ENCODE results near the gene MEIG1. TPM values are rescaled to one million over a fixed set of nuclear protein-coding genes. Genes with fewer than 3 reads are reported as not detected.

Gene MEIG1
- total RNA-seq, 1 experiment from 2014 or later, result 0.54 TPM

GRCh38 chr10:14918964-14919363, 40.2 kb upstream of the MEIG1 start:
- POLR2A ChIA-PET, result no interaction called here
- no TSS peak for BruUV-seq (replicated peaks)
- in situ Hi-C loops (cut with HindIII; ENCODE audit: low pct_unique_long_range_greater_than_20kb, low sequenced_read_pairs) (no loop called here), intact Hi-C loops (cut with micrococcal nuclease; ENCODE audit: unreplicated experiment) (no loop called here)
- no peak overlapping the region for H3K4me3 ChIP-seq (ENCODE audit: low read depth in 2 of 2, low read length in 2 of 2)
- H3K27me3 ChIP-seq (ENCODE audit: control insufficient read depth, insufficient read depth, low read length), result no peaks in the 10 kb centered on the region
- no peak overlapping the region for H3K27ac ChIP-seq (ENCODE audit: low read length)
- H3K4me1 ChIP-seq (ENCODE audit: control insufficient read depth, insufficient read depth, low read length), result no peaks in the 10 kb centered on the region
- H3K36me3 ChIP-seq (ENCODE audit: control insufficient read depth, insufficient read depth, low read length), result no peaks in the 10 kb centered on the region; the same call in none of the 2 replicates
- peaks cover 10% of the 10 kb centered on the region; the same call in 1 of the 2 replicates for H3K9me3 ChIP-seq (ENCODE audit: control insufficient read depth, insufficient read depth, low read depth, low read length)
- no peak for ATAC-seq
- TF ChIP-seq TCF7L2 (IDR thresholded peaks at IDR 0.05; ENCODE audit: low read depth, low read length) (no peak), SIN3A (IDR thresholded peaks at IDR 0.05; ENCODE audit: borderline replicate concordance, insufficient read depth, low read depth, low read length) (no peak), POLR2AphosphoS5 (IDR thresholded peaks at IDR 0.05; ENCODE audit: low read depth, low read length) (no peak)
- TF ChIP-seq, protein P1, sequence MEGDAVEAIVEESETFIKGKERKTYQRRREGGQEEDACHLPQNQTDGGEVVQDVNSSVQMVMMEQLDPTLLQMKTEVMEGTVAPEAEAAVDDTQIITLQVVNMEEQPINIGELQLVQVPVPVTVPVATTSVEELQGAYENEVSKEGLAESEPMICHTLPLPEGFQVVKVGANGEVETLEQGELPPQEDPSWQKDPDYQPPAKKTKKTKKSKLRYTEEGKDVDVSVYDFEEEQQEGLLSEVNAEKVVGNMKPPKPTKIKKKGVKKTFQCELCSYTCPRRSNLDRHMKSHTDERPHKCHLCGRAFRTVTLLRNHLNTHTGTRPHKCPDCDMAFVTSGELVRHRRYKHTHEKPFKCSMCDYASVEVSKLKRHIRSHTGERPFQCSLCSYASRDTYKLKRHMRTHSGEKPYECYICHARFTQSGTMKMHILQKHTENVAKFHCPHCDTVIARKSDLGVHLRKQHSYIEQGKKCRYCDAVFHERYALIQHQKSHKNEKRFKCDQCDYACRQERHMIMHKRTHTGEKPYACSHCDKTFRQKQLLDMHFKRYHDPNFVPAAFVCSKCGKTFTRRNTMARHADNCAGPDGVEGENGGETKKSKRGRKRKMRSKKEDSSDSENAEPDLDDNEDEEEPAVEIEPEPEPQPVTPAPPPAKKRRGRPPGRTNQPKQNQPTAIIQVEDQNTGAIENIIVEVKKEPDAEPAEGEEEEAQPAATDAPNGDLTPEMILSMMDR (IDR thresholded peaks at IDR 0.05), result no peak
- TF ChIP-seq, protein P2, sequence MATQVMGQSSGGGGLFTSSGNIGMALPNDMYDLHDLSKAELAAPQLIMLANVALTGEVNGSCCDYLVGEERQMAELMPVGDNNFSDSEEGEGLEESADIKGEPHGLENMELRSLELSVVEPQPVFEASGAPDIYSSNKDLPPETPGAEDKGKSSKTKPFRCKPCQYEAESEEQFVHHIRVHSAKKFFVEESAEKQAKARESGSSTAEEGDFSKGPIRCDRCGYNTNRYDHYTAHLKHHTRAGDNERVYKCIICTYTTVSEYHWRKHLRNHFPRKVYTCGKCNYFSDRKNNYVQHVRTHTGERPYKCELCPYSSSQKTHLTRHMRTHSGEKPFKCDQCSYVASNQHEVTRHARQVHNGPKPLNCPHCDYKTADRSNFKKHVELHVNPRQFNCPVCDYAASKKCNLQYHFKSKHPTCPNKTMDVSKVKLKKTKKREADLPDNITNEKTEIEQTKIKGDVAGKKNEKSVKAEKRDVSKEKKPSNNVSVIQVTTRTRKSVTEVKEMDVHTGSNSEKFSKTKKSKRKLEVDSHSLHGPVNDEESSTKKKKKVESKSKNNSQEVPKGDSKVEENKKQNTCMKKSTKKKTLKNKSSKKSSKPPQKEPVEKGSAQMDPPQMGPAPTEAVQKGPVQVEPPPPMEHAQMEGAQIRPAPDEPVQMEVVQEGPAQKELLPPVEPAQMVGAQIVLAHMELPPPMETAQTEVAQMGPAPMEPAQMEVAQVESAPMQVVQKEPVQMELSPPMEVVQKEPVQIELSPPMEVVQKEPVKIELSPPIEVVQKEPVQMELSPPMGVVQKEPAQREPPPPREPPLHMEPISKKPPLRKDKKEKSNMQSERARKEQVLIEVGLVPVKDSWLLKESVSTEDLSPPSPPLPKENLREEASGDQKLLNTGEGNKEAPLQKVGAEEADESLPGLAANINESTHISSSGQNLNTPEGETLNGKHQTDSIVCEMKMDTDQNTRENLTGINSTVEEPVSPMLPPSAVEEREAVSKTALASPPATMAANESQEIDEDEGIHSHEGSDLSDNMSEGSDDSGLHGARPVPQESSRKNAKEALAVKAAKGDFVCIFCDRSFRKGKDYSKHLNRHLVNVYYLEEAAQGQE (IDR thresholded peaks at IDR 0.05; ENCODE audit: insufficient read depth in 1 of 2, low read depth in 2 of 2, low read length in 1 of 2), result no peak
- CTCF ChIA-PET, result no interaction called here
- no peak for DNase-seq (ENCODE audit: low read depth, low spot score)

GRCh38 chr10:14924013-14924412, 35.2 kb upstream of the MEIG1 start:
- TF ChIP-seq, protein P2 (IDR thresholded peaks at IDR 0.05; ENCODE audit: insufficient read depth in 1 of 2, low read depth in 2 of 2, low read length in 1 of 2), result no peak
- TF ChIP-seq, protein P1 (IDR thresholded peaks at IDR 0.05), result no peak
- TF ChIP-seq TCF7L2 (IDR thresholded peaks at IDR 0.05; ENCODE audit: low read depth, low read length) (no peak), POLR2AphosphoS5 (IDR thresholded peaks at IDR 0.05; ENCODE audit: low read depth, low read length) (no peak), SIN3A (IDR thresholded peaks at IDR 0.05; ENCODE audit: borderline replicate concordance, insufficient read depth, low read depth, low read length) (no peak)
- no peaks in the 10 kb centered on the region; the same call in 1 of the 2 replicates for H3K36me3 ChIP-seq (ENCODE audit: control insufficient read depth, insufficient read depth, low read length)
- POLR2A ChIA-PET, result no interaction called here
- no peaks in the 10 kb centered on the region for H3K9me3 ChIP-seq (ENCODE audit: control insufficient read depth, insufficient read depth, low read depth, low read length)
- no TSS peak for BruUV-seq (replicated peaks)
- H3K27ac ChIP-seq (ENCODE audit: low read length), result no peak overlapping the region
- no peaks in the 10 kb centered on the region for H3K4me1 ChIP-seq (ENCODE audit: control insufficient read depth, insufficient read depth, low read length)
- intact Hi-C loops (cut with micrococcal nuclease; ENCODE audit: unreplicated experiment), result no loop called here
- H3K27me3 ChIP-seq (ENCODE audit: control insufficient read depth, insufficient read depth, low read length), result no peaks in the 10 kb centered on the region
- CTCF ChIA-PET, result no interaction called here
- DNase-seq (ENCODE audit: low read depth, low spot score) (no peak), ATAC-seq (no peak)
- in situ Hi-C loops (cut with HindIII; ENCODE audit: low pct_unique_long_range_greater_than_20kb, low sequenced_read_pairs), result no loop called here
- H3K4me3 ChIP-seq (ENCODE audit: low read depth in 2 of 2, low read length in 2 of 2), result no peak overlapping the region
